GM23248 (cell line): ENCODE measurements around the gene CCDC70. TPM values are rescaled to one million over a fixed set of nuclear protein-coding genes. Genes with fewer than 3 reads are reported as not detected.
A peak's percentile ranks its signal among the peaks of the same experiment; 100 is the strongest.

Experiments
- DNase-seq: peaks from one replicate; pipeline ENCODE4 v3.0.0-alpha.2; 2015
- H2AFZ ChIP-seq: fragments of 200-600 bp; sonication (generic); 2 replicates; pipeline ENCODE4 v1.6.1; 2016; ENCODE audit warnings: antibody characterized with exemption
- H3F3A ChIP-seq: fragments of 200-600 bp; sonication (generic); 2 replicates; pipeline ENCODE4 v1.6.1; 2016; ENCODE audit warnings: mild to moderate bottlenecking, antibody characterized with exemption, mixed run types; ENCODE audit not compliant: insufficient read depth
- H3K27ac ChIP-seq: fragments of 200-600 bp; sonication (generic); 2 replicates; pipeline ENCODE4 v1.5.1; 2016; ENCODE audit warnings: mild to moderate bottlenecking
- H3K27me3 ChIP-seq: fragments of 200-600 bp; sonication (generic); replicated peaks from 2 replicates; pipeline ENCODE4 v1.6.1; 2016; ENCODE audit warnings: mild to moderate bottlenecking; ENCODE audit not compliant: insufficient read depth
- H3K36me3 ChIP-seq: fragments of 200-600 bp; sonication (generic); 2 replicates; pipeline ENCODE4 v1.6.1; 2016; ENCODE audit warnings: low read depth, mild to moderate bottlenecking
- H3K4me1 ChIP-seq: fragments of 200-600 bp; sonication (generic); 2 replicates; pipeline ENCODE4 v1.6.1; 2016; ENCODE audit warnings: mild to moderate bottlenecking; ENCODE audit not compliant: insufficient read depth
- H3K4me2 ChIP-seq: fragments of 200-600 bp; sonication (generic); one replicate; pipeline ENCODE4 v1.6.1; 2016; ENCODE audit warnings: mild to moderate bottlenecking; ENCODE audit not compliant: unreplicated experiment
- H3K4me3 ChIP-seq: fragments of 200-600 bp; sonication (generic); 2 replicates; pipeline ENCODE4 v1.5.1; 2016; ENCODE audit warnings: mild to moderate bottlenecking
- H3K79me2 ChIP-seq: fragments of 200-600 bp; sonication (generic); 2 replicates; pipeline ENCODE4 v1.6.1; 2016; ENCODE audit warnings: mild to moderate bottlenecking; ENCODE audit not compliant: insufficient read depth
- H3K9ac ChIP-seq: fragments of 200-600 bp; sonication (generic); 2 replicates; pipeline ENCODE4 v1.6.1; 2016; ENCODE audit warnings: mild to moderate bottlenecking
- H3K9me2 ChIP-seq: fragments of 200-600 bp; sonication (generic); 2 replicates; pipeline ENCODE4 v1.6.1; 2016; ENCODE audit warnings: mixed run types, mild to moderate bottlenecking, moderate library complexity; ENCODE audit not compliant: insufficient read depth
- H3K9me3 ChIP-seq: fragments of 200-600 bp; sonication (generic); one replicate; pipeline ENCODE4 v1.6.1; 2017; ENCODE audit warnings: low read depth
- H4K20me1 ChIP-seq: fragments of 200-600 bp; sonication (generic); 2 replicates; pipeline ENCODE4 v1.6.0; 2016; ENCODE audit not compliant: insufficient read depth
- EZH2 ChIP-seq: fragments of 200-600 bp; sonication (generic); IDR thresholded peaks from 2 replicates; pipeline ENCODE4 v1.6.1; 2018; ENCODE audit warnings: antibody characterized with exemption, mild to moderate bottlenecking; ENCODE audit not compliant: insufficient read depth, poor library complexity, severe bottlenecking
- EZH2phosphoT487 ChIP-seq: fragments of 200-600 bp; sonication (generic); IDR thresholded peaks from 2 replicates; pipeline ENCODE4 v1.6.1; 2018; ENCODE audit warnings: antibody characterized with exemption, moderate library complexity, mild to moderate bottlenecking, low read depth; ENCODE audit not compliant: insufficient read depth
- WGBS, 2 experiments: methylation state at CpG; one replicate each; pipeline ENCODE4 v1.1.6; 2015 to 2017; ENCODE audit warnings: low lambda C conversion rate in 2 of 2, low coverage in 1 of 2; ENCODE audit errors: missing lambda C conversion rate in 2 of 2; 5-methylcytosine and 5-hydroxymethylcytosine counted together
- in situ Hi-C: fragments of 300-500 bp; cut with MboI; formaldehyde crosslinking; loops from 2 replicates; pipeline ENCODE4 v1.15.0; 2020
- polyA plus RNA-seq: library from polyadenylated mRNA; unstranded; fragments of >200 nt; fragmentation: Nextera tagmentation; extraction: Ambion mirVana; gene quantifications from 2 replicates; pipeline ENCODE4 v1.2.1, GENCODE V29; 2016
- total RNA-seq: library from RNA; depleted of rRNA; stranded (reverse); fragments of >200 nt; shearing (Covaris generic); gene quantifications from 2 replicates; pipeline ENCODE4 v1.2.3, GENCODE V29; 2014; rRNA removed

The CCDC70 gene
- total RNA-seq, result not detected in 2 replicates
- not detected in 2 replicates for polyA plus RNA-seq

DNA sequence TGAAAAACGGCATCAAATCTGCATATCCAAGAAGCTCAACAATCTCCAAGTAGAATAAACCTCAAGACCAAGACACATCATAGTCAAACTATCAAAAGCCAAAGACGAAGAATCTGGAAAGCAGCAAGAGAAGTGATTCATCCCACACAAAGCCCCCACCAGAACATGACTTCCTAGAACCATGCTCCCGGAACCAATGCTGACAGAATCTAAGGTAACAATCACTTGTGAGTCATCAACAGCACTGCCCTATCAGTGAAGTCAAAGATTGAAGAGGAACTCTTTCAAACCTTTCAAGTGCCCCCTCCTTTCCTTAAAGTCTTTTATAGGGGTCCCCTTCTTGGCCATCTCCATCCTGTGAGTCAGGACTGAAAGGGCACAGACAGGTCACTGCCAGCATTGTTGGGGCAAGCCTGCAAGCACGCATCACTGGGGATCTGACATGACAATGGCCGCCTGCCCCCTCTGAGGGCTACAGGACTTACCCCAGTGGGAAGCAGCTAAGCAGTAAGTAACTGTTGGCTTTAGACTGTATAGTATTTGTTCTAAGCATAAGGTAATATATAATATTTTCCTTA, at the start of gene CCDC70:
Gene CCDC70, plus strand, starts transcription at position 247 of the 578 bp plus-strand sequence. CDS start 3,443 bp downstream, outside the sequence.
- H3K27me3 ChIP-seq, result peaks cover 16% of the 10 kb centered on the region; the same call in 1 of the 2 replicates
- no peak within 1 kb of the TSS for H3K9ac ChIP-seq
- H3K4me2 ChIP-seq, result no peak within 1 kb of the TSS
- no peaks in the 10 kb centered on the region for H3K36me3 ChIP-seq
- TF ChIP-seq EZH2 (no peak), EZH2phosphoT487 (no peak)
- in situ Hi-C loops, result no loop called here
- no peak within 1 kb of the TSS for H3K27ac ChIP-seq
- no peak within 1 kb of the TSS for H2AFZ ChIP-seq
- no peaks in the 10 kb centered on the region for H3K9me3 ChIP-seq
- H3K79me2 ChIP-seq, result no peaks in the 10 kb centered on the region
- H3K9me2 ChIP-seq, result no peaks in the 10 kb centered on the region
- DNase-seq, result peak; percentile 10
- 74 to 77% methylated on average over 5 of the region's 5 CpGs for WGBS, 2 experiments
- H3K4me1 ChIP-seq, result no peaks in the 10 kb centered on the region
- H3F3A ChIP-seq, result no peaks in the 10 kb centered on the region
- H4K20me1 ChIP-seq, result no peaks in the 10 kb centered on the region
- no peak within 1 kb of the TSS for H3K4me3 ChIP-seq

DNA sequence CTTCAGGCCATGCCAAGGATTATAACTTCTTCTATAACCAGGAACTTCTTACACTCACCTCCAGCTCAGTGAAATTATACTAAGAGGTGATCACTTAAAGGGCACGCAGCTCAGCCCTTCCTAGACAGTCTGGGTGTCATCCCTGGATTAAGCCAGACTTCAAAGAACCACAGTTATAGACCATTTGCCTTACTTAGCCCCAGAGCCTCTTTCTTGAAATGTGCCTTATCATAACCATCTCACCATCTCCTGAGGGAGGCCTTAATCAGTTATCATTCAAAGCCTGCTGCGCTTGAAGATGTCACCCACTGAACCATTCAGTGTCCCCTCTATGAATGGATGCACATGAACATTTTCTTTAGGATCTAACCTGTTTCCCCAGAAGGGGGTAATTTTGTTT, 47.7 kb upstream of the CCDC70 start:
- no peak for DNase-seq
- Histone ChIP-seq H3K4me2 (no peak overlapping the region), H3K9ac (no peak overlapping the region), H4K20me1 (no peaks in the 10 kb centered on the region), H3K9me3 (no peaks in the 10 kb centered on the region), H2AFZ (no peak overlapping the region), H3F3A (no peaks in the 10 kb centered on the region), H3K9me2 (no peaks in the 10 kb centered on the region), H3K27ac (no peak overlapping the region), H3K79me2 (no peaks in the 10 kb centered on the region), H3K36me3 (no peaks in the 10 kb centered on the region), H3K4me1 (no peaks in the 10 kb centered on the region), H3K27me3 (peaks cover 26% of the 10 kb centered on the region), H3K4me3 (no peak overlapping the region)
- TF ChIP-seq EZH2phosphoT487, result no peak
- no peak for TF ChIP-seq EZH2
- in situ Hi-C loops, result no loop called here
- 96 to 98% methylated on average over 2 of the region's 2 CpGs for WGBS, 2 experiments

DNA sequence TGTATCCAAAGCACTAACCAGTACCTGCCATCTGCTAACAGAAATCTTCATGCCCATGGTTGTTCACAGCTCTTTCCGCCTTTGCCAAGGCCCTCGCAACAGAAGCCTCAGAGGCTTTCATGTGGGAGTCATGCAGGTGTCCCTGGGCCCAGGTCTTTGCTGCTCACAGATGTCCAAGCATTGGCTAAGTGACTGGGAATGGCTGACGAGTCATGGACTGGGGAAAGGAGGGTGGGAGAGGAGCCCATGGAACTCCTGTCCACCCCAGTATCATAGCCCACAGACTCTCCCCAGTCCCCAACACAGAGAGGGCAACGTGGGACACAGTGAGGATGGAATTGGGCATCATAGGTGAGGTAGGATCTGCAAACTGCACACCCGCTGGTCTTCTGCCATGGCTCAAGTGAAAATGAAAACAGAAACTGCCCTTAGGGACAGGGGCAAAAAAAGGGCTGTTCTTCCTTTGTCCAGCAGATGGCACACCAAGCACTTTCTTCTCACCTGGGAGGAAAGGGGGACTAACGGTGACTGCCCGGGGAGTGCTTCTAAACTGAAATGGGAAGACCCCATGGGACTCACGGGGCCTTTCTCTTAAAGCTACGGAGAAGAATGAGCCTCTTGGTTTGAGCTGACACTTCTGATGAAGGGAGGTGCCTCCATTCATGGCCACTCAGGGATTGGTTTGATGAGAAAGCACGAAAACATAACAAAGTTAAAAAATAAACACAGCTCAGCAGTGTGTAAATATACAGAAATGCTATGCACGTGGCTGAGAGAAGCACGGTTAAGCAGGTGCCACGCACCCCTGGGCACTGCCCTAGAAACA, 46.7 kb upstream of the CCDC70 start:
- in situ Hi-C loops, result no loop called here
- TF ChIP-seq EZH2phosphoT487, result no peak
- no peak for TF ChIP-seq EZH2
- Histone ChIP-seq H3K4me3 (0 out of 2 replicates have a peak overlapping the region, but pooled peaks have one; percentile 44), H3K27ac (no peak overlapping the region), H3K36me3 (no peaks in the 10 kb centered on the region), H3K9me2 (no peaks in the 10 kb centered on the region), H3K9ac (no peak overlapping the region), H3K4me1 (no peaks in the 10 kb centered on the region), H3K79me2 (no peaks in the 10 kb centered on the region), H2AFZ (peak overlapping the region; percentile 11; the same call in 1 of the 2 replicates), H4K20me1 (no peaks in the 10 kb centered on the region), H3K9me3 (no peaks in the 10 kb centered on the region), H3K27me3 (peaks cover 34% of the 10 kb centered on the region), H3F3A (no peaks in the 10 kb centered on the region), H3K4me2 (peak overlapping the region; percentile 36)
- DNase-seq, result peak; percentile 66
- WGBS, 2 experiments, result 29 to 37% methylated on average over 12 to 13 of the region's 13 CpGs

DNA sequence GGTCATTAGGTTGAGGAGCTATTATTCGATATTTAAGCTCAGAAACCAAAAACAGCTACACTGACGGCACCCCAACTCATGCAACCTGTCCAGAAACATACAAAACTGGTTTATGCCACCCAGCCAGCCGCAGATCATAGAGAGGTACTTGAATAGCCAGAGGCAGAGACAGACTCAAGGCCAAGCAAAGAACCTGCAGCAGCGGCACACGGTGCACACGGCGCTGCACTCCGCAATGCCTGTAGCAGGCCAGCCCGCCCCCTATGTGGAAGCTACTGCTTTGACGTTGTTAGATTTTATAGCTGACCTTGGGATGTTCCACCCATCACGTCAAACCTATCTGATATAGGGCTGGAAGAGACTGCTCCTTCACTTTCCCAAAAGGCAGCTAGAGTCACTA, 45.9 kb upstream of the CCDC70 start:
- Histone ChIP-seq H3F3A (no peaks in the 10 kb centered on the region), H3K27me3 (peaks cover 41% of the 10 kb centered on the region), H3K4me2 (no peak overlapping the region), H3K4me3 (no peak overlapping the region), H3K36me3 (no peaks in the 10 kb centered on the region), H3K79me2 (no peaks in the 10 kb centered on the region), H3K27ac (no peak overlapping the region), H3K4me1 (no peaks in the 10 kb centered on the region), H3K9me3 (no peaks in the 10 kb centered on the region), H2AFZ (no peak overlapping the region), H3K9me2 (no peaks in the 10 kb centered on the region), H3K9ac (no peak overlapping the region), H4K20me1 (no peaks in the 10 kb centered on the region)
- WGBS, 2 experiments, result 76 to 77% methylated on average over 11 of the region's 11 CpGs
- TF ChIP-seq EZH2phosphoT487, result no peak
- TF ChIP-seq EZH2, result no peak
- in situ Hi-C loops, result no loop called here
- DNase-seq, result no peak
